GM21367 (cell line): ENCODE data around the gene SUPT20HL1.

ENCODE experiments used
- ATAC-seq: cut with Tn5 transposase; IDR thresholded peaks from one replicate; pipeline ENCODE4 v1.9.1; 2021; ENCODE audit not compliant: unreplicated experiment

Gene SUPT20HL1

GRCh38 chrX:24396236-24396930 is 35.9 kb downstream of the SUPT20HL1 start:
- no peak for ATAC-seq

- ATAC-seq: no peak
These were observed 36.5 kb downstream of the SUPT20HL1 start for GRCh38 chrX:24396931-24397279.

- no peak for ATAC-seq
These were observed 38.3 kb downstream of the SUPT20HL1 start for GRCh38 chrX:24398766-24399165.

- no peak for ATAC-seq
These were observed 39.1 kb downstream of the SUPT20HL1 start for GRCh38 chrX:24399550-24399949.

GRCh38 chrX:24405959-24406358 is 45.5 kb downstream of the SUPT20HL1 start:
- no peak for ATAC-seq
